C4-2B (cell line): ENCODE data around the gene RPS15A.
"Not testable (repeated sequence)": the region's sequence is repeated elsewhere in the genome, so short reads cannot be mapped to it uniquely, and the experiment has no call there.

Source experiments
- ZFX ChIP-seq: fragments of 450-650 bp; IDR thresholded peaks from 2 replicates; pipeline ENCODE4 v1.6.1; 2017
- TF ChIP-seq, protein P1 (sequence below): fragments of 450-650 bp; conservative IDR thresholded peaks from 2 replicates; pipeline ENCODE4 v1.5.1; 2017; ENCODE audit warnings: mild to moderate bottlenecking

DNA sequence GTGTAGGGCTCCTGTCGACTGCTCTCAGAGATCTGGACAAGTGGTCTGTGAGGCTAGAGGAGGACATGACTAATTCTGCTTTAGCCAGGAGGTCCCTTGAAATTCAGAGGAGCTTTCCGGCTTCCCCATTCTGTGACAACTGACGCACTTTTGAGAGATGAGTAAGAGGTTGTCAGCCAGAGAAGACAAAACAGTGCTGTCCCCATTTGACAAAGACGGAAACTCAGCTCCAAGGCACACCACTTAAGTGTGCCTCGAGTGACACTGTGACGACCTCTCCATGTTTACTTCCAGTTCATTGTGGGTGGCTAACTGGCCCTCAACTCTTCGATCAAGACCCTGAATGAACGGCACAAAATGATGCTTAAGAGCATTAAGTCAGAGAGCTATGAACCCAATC lies 47.3 kb downstream of the RPS15A start:
- TF ChIP-seq, protein P1, sequence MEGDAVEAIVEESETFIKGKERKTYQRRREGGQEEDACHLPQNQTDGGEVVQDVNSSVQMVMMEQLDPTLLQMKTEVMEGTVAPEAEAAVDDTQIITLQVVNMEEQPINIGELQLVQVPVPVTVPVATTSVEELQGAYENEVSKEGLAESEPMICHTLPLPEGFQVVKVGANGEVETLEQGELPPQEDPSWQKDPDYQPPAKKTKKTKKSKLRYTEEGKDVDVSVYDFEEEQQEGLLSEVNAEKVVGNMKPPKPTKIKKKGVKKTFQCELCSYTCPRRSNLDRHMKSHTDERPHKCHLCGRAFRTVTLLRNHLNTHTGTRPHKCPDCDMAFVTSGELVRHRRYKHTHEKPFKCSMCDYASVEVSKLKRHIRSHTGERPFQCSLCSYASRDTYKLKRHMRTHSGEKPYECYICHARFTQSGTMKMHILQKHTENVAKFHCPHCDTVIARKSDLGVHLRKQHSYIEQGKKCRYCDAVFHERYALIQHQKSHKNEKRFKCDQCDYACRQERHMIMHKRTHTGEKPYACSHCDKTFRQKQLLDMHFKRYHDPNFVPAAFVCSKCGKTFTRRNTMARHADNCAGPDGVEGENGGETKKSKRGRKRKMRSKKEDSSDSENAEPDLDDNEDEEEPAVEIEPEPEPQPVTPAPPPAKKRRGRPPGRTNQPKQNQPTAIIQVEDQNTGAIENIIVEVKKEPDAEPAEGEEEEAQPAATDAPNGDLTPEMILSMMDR, result not testable (repeated sequence)
- TF ChIP-seq ZFX, result not testable (repeated sequence)
